Activated effector memory CD4-positive, alpha-beta T cell treated with Interleukin-2 at 50 U/mL for 16 hours (primary cell): ENCODE data around the gene ACSS2.

Experiments used
- DNase-seq: peaks from one replicate; pipeline ENCODE4 v3.0.0-alpha.2; 2020

The ACSS2 gene

DNA sequence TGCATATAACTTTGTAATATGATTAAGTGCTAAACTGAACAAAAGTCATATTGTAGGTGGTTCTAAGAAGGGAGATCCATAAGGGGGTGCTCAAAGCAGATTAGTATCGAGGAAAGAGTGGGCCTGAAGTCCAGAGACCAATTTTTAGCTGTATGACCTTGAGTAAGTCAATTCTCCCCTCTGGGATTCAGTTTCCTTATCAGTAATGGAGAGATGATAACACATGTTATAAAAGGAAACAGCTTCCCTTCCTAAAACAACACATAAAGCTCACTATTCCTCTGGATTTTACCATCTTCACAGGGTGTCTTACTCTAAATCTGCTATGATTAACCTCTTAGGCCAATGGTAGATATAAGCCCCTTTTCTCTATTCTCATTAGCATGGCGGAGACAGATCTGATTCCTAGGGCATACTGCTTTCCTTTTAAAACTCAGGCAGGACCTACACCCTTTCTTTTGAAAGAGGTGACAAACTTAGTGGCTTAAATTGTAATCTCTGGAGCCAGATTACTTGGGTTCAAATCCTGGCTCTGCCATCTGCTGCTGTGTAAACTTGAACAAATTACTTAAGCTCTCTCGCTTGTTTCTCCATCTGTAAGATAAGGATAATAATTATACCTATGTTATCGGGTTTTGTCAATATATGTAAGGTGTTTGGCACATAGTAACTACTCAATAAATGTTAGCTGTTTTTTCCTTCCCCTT lies 39.5 kb downstream of the ACSS2 start:
- no peak for DNase-seq

DNA sequence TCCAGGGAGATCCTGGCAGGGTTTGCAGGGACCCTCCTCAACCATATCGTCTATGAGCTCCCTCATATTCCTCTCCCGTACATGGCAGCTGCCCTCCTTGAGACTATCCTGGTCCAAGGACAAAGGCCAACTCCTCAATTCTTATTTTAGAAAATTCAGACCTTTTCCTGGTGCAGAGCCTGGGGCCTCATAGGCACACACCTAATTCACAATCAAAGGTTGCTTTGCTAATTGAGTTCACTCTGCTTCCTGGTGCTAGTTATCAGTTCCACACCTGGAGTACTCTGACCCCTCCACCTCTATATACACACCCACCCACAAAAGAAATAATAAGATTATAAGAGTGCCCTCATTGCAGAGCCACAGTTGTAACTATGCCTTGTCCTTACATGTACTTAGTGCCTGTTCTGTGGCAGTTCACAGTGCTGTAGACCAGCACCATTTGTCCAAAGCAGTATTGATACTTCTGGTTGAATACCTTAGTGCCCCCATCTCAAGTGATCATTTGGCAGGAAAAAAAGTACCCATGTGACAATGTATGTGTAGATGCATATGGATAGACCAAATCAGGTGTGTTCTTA lies 40.5 kb downstream of the ACSS2 start:
- DNase-seq = no peak

DNA sequence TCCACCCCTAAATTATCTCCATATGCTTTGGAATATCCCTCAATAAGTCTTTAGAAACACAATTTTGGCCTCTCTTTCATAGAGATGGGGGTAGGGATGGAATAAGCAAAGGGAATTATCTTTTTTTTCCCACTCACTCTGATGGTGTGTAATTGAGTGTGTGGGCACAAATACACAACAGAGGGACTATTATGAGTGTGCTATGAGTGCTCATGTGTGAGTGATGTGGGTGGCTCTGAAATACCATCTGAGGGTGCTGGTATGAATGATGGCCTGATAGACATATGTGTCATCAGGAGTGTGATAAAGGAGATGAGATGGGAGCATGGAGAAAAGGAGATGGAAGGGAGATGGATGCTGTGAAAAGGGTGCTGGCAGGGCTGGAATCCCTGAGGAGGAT lies 43.6 kb downstream of the ACSS2 start:
- no peak for DNase-seq

DNA sequence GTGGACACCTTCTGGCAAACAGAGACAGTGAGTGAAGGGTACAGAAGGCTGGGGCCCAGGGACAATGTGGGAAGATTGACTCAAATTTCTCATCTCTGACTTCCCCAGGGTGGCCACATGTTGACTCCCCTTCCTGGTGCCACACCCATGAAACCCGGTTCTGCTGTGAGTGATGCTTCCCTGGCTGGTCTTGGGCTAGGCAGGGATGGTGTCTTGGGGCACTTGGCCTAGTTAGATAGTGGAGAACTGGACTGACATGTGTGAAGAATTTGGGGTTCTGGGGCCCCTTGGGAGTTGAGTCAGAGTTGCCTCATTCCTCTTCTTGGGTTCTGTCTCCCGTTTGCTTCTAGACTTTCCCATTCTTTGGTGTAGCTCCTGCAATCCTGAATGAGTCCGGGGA lies 45.0 kb downstream of the ACSS2 start:
- DNase-seq = no peak

DNA sequence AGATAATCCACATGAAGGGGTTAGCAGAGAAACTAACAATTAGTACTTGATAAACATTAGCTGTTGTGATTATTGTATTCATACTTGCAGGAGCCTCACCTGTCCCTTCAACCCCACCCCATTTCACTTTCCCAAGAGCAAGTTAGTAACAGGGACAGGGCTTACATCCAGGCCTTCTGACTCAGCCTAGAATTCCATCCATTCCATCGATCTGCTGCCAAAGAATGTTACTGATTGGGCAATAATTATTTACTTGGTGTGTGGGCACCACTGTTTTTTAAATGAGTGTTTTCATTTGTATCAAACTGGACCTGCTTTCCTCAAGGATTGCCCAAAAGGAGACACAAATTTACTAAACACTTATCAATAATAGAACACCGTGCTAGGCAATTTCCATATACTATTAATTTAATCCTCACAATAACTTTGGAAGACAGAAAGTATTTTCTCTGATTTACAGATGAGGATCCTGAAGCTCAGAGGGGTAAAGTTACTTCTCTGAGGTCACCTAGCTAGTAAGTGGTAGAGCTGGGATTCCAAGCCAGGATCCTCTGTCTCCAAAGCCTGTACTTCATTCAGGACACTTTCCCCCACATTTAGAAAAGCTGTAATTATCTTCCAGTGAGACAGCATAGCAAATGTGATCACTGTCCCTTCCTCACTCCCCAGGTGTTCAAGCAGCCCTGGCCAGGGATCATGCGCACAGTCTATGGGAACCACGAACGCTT lies 46.4 kb downstream of the ACSS2 start:
- DNase-seq = no peak

DNA sequence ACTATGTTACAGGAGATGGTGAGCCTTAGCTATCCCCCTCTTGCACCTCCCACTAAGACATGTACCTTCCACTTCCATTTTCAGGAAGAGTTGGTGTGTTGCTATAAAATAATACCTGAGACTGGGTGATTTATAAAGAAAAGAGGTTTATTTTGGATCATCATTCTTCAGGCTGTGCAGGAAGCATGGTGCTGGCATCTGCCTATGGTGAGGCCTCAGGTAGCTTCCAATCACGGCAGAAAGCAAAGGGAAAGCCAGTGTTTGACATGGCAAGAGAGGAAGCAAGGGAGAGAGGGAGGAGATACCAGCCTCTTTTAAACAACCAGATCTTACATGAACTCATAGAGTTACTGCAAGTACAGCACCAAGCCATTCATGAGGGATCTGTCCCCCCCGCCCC lies 47.0 kb downstream of the ACSS2 start:
- no peak for DNase-seq

DNA sequence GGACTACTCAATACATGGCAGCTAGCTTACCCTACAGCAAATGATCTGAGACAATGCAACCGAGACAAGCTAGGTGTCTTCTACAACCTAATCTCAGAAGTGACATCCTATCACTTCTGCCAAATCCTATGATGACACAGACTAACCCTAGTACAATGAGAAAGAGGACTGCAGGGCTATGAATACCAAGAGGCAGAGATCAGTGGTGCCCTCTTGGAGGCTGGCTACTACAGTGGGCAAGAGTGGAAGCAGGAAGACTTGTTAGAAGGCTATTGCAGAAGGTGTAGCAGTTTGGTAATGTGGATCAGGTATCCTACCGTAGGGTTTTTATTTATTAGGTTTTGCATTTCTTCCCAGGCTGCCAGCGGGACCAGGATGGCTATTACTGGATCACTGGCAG lies 48.9 kb downstream of the ACSS2 start:
- no peak for DNase-seq

DNA sequence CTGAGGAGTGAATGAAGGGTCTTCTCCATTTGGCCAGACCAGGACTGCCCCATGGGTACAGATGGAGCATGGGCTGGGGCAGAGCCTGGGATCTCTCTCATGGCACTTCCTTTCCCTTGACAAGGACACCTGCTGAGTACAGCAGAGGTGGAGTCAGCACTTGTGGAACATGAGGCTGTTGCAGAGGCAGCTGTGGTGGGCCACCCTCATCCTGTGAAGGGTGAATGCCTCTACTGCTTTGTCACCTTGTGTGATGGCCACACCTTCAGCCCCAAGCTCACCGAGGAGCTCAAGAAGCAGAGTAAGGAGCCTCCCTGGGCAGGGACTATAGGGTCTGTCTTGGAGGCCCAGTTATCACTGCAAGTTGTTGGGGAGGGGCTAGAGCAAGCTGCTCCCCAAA lies 49.6 kb downstream of the ACSS2 start:
- DNase-seq = no peak

DNA sequence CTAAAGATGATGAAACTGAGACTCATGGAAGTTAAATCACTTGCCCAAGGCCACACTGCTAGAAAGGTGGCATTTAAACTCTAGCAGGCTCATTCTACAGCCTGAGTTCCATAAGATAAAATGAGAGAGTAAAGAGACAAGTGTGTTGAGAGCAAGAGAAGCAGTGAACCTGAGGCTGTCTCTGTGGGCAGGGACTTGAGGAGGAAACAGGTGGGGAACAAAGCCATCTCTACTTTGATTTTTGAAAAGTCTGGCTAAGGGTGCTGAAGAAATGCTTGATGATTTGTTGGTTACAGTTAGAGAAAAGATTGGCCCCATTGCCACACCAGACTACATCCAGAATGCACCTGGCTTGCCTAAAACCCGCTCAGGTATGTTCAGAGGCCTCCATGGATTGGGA lies 50.2 kb downstream of the ACSS2 start:
- DNase-seq = no peak

DNA sequence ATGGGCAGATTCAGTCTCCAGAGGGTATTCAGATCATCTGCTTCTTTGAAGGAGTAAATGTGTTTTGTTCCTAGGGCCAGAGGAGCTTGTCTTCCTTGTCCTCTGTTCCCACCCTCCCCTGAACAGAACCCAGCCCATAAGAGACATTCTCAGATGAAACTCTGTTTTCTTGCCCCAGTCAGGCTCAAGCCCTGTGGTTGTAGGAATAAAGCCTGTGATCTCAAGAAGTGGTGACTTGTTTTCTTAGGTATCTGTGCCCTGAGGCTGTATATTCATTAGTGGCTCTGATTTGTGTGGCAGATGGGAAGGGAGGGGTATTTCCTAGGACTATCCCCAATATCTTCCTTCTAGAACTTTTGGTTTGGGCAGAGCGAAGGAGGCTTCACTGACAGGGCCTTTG lies 51.3 kb downstream of the ACSS2 start:
- DNase-seq = no peak

DNA sequence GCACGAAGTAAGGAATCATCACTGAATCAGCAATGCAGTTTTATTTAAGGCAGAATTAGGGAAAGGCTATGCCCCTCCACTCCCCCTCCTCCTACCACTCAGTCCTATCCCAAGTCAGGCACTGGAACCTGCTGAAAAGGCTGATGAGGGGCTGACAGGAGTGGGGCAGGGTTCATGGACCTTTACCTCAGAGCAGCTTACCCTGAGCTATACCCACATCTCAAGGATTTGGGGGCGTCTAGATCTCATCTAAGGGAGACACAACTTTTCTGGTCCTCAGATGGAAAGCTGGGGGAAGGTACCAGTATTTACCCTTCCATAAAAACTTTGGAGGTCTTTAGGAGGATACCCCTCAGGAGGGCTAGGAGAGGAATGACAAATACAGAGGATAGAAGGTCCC lies 52.0 kb downstream of the ACSS2 start:
- no peak for DNase-seq

DNA sequence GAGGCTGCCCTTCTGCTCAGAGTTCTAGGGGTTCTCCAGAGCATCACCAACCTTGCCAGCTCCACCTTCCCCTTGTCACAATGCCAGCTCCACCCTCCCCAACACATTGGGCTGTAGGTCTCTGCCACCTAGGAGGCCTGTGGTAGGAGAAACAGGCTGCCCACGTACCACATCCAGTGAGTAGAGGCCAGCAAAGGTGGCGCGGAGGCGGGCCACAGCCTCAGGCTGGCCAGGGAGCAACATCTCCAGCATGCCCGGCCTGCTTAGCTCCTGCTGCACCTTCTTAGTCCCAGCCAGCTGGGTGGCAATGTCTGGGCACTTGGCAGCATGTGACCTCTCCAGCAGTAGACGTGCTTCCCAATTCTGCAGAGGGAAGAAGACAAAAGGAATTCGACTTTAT lies 55.4 kb downstream of the ACSS2 start:
- no peak for DNase-seq

DNA sequence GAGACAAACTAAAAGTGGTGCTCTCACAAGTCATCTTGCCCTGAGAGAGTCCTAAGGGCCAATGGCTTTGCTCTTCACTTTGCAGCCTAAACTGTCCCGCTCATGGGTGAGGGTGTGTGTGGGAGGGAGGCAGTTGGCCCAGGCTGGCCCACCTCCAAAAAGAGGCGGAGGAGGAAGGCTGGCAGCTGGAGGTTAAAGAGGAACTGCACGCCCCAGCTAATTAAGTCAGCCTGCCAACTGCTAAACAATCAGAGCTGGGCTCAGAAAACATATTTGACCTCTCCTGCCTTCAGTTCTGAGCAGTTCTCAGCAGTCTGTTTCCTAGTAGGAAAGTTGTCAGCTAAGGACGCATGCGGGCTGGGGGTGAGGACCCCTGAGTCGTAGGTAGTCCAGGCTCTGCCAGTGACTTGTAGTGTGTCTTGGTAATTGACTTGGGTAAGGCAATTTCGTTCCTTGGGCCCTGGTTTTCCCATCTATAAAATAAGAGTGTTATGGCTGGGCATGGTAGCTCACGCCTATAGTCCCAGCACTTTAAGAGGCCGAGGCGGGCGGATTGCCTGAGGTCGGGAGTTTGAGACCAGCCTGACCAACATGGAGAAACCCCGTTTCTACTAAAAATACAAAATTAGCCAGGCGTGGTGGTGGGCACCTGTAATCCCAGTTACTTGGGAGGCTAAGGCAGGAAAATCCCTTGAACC lies 62.2 kb downstream of the ACSS2 start:
- DNase-seq = no peak

DNA sequence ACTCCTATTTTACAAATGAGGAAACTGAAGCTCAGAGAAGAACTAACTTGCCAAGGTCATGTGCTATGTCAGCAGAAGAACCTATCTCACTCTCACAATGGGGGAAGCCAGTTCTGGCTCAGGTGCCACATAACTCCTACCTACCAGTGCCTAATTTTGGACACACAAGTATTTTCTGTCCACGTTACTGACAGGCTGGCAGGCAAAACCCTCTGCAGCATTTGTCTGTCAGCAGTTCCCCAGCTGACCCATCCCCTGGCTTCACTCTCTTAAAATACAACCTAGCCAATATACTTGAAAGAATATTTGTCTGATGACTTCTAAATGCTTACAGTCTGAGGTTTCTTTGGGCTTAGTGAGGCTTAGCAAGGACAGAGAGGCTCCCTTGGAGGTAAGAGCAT lies 63.7 kb downstream of the ACSS2 start:
- no peak for DNase-seq

DNA sequence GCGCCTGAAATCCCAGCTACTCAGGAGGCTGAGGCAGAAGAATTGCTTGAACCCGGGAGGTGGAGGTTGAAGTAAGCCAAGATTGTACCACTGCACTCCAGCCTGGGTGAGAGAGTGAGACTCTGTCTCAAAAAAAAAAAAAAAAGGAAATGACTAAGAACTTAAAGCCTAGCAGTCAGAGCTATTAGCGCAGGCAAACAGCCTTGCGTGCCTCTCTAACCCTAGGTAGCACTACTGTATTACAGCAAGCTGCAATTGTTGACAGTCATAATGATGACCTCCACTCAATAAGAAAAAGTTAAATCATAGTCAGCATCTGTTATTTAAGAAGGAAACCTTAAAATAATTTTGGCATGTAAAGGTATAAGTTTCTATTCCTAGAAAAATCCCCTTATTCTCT lies 64.8 kb downstream of the ACSS2 start:
- DNase-seq = no peak

DNA sequence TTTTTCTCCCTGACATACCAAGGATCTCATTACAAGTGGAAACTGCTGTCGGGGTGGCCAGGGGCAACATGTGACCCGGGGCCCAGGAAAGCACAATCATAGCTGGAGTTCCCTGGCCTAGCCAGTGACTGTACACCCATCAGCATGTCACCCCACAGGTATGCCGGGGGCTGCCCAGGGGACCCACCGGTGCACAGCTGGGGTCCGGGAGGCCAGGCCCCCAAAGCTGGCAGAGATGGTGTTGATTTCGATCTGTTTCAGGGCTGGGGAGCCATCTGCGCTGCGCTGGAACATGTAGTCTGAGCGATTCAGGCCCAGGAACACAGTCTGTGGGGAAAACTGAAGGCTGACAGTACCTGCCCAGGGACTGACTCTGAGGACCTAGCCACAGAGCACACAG lies 65.9 kb downstream of the ACSS2 start:
- DNase-seq = no peak

DNA sequence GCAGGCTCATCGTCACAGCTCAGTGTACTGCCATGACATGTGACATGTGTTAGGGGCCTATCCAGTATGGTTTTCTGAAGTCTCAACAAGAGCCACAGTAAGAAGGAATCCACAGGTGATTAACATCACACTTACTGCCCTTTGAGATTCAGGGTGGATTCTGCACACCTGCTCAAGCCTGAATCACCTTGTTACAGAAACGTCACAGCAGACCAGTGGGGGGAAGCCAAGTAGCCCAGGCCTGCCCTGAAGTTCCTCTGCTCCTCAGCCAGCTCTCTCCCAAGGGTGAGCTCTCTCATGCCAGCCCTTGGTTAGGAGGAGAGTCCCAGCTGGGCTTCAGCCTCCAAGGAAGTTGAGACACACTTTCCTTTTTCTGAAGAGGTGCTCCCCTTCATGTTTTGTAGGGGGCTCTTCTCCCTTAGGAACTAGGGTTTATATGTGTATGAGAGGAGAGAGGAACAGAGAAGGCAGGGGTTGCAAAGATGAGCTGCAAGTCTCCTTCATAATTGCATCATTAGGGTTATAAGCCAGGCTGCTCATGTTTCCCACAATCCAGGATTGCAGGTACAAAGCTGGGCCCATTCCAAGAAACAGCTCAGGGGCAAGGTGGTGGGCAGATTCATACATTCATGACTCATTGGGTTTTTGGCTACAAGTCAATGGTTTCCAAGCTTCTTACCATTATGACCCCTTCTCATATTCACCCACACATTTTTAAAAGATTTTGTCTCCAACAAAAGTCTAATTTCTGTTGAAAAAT lies 67.6 kb downstream of the ACSS2 start:
- no peak for DNase-seq

DNA sequence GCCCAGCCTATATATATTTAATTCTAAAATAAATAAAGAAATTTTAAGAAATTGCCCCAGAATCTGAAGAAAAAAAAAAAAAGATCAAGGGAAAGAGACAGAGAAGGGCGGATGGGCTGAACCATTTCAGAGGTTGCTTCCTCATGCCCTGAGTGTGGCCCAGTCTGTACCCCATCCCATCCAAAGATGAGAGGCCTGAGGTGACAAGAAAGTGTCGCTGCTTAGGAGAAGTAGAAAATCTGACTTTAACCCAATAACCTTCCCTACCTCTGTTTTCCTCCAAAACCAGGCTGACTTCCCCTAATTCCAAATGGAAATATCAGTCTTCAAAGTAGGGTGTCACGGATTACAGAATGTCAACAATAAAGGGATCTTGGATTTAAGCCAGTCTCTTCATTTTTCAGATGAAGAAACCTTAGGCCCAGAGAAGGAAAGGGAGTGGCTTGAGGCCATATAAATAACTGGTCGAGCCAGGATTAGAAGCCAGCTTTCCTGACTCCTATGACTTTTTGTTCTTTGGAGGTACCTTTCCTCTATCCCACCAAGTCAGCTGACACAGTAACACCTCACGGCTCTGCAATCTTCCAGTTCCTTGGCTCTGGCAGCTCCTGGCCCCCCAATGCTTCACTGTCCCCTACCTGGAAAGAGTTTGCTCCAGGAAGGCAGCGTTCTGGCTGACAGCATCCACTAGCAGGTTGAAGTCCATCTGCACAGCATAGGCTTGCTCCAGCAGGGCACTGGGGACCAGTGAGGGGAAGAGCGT lies 69.1 kb downstream of the ACSS2 start:
- DNase-seq = no peak

DNA sequence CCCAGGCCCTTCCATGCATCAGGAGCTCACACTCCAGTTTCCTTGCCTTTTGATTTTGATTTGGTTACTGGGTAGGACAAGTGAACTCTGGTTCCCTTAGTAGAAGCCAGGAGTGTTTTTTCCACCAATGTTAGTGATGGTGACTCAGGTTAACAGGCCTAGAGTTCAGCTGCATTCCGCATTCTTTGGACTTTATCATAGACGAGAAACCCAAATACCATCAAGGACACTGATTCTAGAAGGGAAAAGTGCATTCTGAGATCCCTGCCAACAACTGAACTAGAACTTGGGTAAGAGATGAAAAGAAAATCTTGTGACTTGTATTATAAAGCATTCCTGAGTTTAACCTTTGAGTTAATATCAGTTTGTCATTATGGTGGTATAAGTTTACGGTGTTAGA lies 70.2 kb downstream of the ACSS2 start:
- DNase-seq = no peak

DNA sequence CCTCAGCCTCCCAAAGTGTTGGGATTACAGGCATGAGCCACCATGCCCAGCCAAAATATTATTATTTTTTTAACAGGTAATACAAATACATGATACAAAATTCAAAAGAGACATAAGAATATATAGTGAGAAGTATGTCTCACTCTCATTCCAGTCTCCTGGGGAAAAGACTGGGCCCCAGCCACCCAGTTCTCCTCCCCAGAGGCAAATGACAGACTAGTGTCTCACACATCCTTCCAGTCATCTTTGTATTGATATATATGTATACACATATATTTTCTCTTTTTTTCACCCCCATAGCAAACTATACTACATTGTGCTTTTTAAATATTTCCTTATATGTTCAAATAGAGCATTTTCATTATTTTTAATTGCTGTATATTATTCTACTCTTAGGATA lies 70.9 kb downstream of the ACSS2 start:
- no peak for DNase-seq

DNA sequence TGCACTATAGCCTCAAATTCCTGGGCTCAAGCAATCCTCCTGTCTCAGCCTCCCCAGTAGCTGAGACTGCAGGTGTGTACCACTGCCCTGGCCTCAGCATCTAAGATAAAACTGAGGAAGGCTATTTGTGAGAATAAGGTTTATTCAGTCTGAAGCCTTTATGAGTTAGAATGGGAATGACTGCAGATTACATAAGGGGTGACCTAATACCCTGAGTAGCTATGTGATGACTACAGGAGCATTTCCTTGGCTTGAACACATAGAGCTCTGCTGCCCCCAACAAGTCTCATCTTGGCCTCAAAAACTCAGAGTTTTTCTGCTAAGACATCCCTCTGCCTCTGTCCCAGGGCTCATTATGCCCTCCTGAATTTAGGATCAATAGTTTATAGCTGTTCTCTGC lies 71.6 kb downstream of the ACSS2 start:
- DNase-seq = no peak

DNA sequence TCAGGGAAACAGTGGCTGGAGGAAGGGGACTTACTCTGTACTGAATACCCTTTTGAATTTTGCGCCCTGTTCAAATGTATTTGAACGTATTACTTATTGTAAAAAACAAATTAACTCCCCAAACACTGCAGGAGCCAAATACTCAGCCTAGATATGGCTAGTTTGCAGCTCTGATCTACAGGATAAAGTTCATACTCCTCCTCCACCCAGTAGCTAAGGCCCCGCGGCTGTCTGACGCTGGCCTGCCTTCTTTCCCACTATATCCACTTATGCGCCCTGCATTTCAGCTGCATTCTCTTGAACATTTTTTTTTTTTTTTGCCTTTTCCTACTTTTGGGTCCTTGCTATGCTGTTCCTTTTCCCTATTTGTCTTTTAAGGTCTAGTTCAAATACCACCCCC lies 72.7 kb downstream of the ACSS2 start:
- DNase-seq = no peak
